GM19025 (cell line): Measurements from ENCODE around the gene IVD.
"Not testable (repeated sequence)": the region's sequence is repeated elsewhere in the genome, so short reads cannot be mapped to it uniquely, and the experiment has no call there.

Experiments used
- ATAC-seq: cut with Tn5 transposase; IDR thresholded peaks from one replicate; pipeline ENCODE4 v1.9.1; 2021; ENCODE audit warnings: mild to moderate bottlenecking, low read depth, moderate library complexity; ENCODE audit not compliant: unreplicated experiment

Gene IVD

GRCh38 chr15:40453941-40454340 is 48.3 kb downstream of the IVD start:
- not testable (repeated sequence) for ATAC-seq

- ATAC-seq, result no peak
Measured at GRCh38 chr15:40454904-40455391, 49.4 kb downstream of the IVD start.

GRCh38 chr15:40456299-40456712 is 50.7 kb downstream of the IVD start:
- no peak for ATAC-seq

DNA sequence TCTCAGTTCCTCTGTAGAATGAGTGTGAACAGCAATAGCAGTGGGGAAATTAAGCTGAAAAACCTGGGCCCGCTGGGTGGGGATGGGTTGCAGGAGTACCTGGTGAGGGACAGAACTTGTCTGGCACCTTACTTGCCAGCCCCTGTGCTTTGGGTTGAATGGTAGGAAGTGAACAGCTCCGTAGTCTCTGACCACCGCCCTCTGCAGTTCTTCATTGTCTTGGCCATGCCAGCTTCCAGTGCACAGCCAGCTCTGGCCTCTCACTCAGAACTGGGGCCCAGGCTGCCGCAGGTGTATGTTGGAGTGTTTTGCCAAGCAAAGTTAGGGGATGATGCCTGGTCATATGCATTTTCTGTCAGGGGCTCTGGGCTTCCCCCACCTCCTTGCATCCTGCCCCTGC is 51.1 kb downstream of the IVD start:
- ATAC-seq, result no peak

DNA sequence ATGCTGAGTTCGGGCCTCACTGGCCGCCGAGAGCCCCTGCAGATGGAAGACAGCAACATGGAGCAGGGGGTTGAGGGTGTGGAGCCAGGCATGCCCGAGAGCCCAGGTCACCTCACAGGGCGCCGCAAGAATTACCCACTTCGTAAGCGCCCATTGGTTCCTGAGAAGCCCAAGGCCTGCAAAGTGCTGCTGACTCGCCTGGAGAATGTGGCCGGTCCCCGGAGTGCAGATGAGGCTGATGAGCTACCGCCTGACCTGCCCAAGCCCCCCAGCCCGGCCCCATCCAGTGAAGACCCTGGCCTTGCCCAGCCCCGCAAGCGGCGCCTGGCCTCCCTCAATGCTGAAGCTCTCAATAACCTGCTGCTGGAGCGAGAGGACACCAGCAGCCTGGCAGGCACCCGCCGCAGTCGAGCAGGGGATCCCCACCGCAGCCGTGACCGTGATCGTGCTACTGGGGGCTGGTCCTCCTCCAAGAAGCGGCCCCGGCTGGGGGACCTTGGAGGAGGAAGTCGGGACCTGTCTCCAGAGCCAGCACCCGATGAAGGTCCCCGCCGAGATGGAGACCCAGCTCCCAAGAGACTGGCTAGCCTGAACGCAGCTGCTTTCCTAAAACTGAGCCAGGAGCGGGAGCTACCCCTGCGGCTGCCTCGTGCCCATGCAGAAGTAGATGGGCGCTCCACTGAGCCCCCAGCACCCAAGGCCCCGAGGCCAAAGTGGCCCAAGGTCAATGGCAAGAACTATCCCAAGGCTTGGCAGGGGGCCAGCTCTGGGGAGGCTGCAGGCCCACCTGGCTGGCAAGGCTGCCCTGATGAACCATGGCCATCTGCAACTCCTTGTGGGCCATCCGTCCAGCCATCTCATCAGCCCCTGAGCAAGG is 53.1 kb downstream of the IVD start:
- ATAC-seq, result no peak

DNA sequence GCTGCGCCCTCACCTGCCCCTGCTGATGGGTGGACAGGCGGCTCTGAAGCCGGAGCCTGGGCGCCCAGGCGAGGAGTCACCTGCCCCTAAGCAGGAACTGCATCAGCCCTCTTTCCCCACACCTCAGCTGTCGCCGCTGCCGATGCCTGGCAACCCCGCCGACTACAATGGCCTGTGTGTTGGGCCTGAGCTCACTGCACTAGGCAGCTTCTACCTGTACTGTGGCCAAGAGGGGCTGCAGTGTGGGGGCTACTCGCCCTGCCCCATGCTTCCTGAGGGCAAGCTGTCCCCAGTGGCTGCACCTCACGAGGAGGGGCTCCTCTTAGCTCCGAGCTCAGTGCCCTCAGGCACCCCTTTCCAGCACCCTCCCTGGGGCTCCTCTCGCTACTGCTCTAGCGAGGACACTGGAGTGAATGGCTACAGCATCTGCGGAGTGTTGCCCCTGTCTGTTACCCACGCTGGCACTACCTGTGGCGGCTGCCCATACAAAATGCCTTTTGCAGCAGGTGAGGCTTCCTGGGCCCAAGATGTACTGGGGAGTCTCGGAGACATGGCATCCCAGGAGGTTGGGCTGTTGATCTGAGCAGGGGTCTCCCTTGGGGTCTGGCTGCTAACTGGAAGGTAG is 53.9 kb downstream of the IVD start:
- no peak for ATAC-seq

- no peak for ATAC-seq
Measured at GRCh38 chr15:40460404-40460803, 54.8 kb downstream of the IVD start.

DNA sequence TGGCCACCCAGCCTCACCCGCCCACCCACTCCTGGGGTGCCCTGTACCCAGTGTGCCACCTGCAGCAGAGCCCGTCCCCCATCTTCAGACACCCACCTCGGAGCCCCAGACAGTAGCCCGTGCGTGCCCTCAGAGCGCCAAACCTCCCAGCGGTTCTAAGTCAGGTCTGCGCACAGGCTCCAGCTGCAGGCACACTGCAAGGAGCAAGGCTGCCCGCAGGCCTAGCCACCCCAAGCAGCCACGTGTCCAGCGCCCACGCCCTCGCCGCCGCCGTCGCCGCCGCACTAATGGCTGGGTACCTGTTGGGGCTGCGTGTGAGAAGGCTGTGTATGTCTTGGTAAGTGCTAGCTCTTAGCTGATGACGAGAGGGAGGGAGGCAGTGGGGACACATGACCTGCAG is 56.4 kb downstream of the IVD start:
- no peak for ATAC-seq

DNA sequence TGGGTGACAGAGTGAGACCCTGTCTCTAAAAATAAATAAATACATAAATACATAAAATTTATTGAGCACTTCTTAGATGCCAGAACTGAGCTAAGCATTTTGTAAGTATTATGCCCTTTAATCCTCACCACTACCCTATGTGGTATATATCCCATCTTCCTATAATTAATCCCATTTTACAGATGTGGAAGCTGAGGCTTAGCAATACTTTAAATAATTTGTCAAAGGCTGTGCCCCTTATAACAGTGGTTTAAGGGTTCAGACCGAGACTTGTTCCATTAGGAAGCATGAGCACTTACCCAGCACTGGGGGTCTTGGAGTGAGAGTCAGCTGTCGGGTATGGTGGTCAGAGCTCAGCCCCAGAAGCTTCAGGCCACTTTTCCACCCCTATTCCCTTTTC is 57.7 kb downstream of the IVD start:
- no peak for ATAC-seq

DNA sequence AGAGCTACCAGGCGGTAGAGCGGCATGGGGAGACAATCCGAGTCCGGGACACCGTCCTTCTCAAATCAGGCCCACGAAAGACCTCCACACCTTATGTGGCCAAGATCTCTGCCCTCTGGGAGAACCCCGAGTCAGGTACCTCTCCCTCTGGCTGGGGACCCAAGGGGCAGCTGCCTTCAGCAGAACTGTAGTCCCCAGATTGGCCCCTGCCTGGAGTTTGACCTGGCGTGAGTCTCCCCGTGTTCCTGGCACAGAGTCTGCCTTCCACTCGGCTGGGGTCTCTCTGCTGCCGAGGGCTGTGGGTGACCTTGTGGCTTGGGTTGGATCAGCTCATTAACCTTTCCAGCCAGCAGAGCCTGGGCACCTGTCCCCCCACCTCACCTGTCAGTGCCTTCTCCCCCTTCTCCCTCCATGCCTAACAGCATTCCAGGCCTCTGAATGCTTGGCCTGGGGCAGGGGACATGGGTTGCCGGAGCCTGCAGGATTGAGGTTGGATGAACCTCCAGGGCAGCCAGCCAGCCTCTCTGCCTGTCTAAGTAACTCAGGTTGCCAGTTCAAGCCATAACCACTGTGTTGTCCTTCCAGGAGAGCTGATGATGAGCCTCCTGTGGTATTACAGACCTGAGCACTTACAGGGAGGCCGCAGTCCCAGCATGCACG is 58.4 kb downstream of the IVD start:
- ATAC-seq, result no peak

- ATAC-seq, result no peak
Measured at GRCh38 chr15:40464595-40465185, 59.1 kb downstream of the IVD start.

GRCh38 chr15:40465939-40466338 is 60.3 kb downstream of the IVD start:
- no peak for ATAC-seq

DNA sequence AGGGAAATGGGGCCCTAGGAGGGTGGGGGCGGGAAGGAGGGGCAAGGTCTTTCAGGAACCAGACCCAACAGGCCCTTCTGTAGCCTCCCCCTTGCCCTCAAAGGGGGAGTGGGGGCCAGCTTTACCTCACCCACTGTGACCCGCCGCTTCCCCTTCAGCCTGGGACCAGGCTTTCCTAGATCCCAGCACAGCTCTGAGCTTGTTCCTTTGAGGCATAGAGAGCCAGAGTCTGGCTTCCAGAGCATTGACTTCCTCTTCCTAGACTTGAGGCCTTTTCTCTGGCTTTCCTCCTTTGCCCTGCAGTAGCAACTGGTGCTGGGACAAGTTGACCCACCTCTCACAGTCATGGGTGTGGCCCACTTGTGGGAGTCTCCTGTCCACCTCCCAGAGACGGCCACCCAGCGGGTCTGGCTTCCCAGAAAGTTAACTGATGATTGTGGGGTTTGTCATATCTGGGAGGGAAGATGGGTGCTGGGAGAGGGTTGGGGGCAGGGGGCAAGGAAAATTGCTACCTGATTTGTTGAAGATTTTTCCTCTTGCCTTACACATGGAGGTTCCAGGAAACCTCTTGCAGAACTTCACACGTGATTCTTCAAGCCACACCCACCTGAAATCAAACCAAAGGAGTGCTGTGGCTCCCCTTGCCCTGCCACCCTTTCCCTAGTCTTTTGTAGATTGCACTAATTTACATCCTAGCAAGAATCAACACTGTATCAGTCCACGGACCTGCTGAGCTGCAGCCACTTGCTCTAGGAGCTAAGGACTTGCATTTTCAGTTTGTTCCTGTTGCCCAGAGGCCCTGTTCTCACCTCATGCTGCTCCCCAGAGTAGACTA is 61.0 kb downstream of the IVD start:
- no peak for ATAC-seq

- ATAC-seq, result no peak
Measured at GRCh38 chr15:40467261-40467615, 61.6 kb downstream of the IVD start.

DNA sequence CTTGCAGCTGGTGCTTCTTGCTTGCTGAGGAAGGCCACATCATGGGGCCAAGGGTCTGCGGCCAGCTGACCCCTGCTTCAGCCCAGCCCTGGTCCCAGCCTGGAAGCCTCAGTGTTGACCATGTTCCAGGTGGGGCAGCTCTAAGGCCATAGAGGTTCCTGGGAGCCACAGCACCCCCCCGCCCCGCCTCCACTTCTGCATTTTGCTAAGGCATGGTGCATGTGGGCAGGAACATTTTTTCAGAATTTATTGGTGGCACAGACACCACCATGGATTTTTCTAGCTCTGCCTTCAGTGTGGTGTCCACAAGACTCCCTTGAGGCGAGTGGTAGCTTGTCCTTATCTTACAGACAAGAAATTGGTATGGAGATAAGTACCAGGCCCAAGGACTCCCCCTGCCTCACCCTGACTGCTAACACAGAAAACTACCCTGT is 63.3 kb downstream of the IVD start:
- ATAC-seq, result no peak

DNA sequence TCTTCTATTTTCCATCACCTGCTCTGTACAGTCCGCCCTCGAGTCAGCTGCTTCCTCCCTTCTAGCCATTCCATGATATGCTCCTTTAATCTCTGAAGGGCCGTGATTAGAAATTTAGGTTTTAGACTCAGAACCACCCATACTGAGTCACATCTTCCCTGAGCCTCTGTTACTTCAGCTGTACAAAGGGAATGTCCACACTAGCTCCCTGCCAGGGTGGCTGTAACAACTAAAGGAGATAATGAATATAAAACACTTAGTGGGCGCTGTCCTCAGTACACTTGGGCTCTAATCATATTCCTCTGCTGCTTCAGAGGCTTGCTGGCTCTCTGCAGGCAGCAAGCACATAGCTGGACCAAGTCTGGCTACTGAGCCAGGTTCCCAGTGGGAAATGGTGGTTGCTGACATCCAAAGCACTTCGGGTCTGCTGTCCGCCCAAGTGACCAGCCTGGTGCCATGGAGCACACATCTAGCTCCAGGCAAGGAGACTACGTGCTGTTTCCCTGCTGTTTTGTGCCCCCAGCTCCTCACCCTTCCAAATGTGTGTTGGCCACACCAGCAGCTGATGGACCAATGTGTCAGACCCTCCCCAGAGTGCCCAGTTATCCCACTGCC is 64.3 kb downstream of the IVD start:
- ATAC-seq, result no peak

- peak; percentile 75 for ATAC-seq
Measured at GRCh38 chr15:40470423-40471104, 65.0 kb downstream of the IVD start, which contains the start of gene CHST14. CHST14 (plus strand) TSS chr15:40470984; CDS start chr15:40471214, 230 bp downstream.
